ENCODE results near the gene CDH13.

DNA sequence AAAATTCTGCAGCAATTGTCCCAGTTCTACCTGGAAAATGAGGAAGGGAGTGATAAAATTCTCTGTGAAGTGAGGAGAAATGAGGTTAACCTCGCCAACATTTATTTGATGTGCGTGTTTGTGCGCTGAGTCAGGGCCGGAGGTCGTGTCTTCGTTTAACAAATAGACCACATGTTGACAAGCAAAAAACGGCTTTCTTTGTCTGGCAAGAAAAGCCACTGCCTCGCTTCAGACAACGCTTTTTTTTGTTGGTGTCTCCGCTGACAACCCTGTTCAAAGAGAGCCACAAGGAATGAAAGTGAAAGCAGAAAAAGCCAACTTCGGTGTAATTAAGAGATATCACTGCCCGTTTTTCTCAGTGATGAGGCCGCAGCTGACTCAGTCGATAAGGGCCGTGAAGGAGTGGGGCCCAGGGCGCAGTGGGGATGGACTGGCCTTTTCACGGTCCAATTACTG lies 510.6 kb downstream of the CDH13 start:
- TF ChIP-seq CTCF (IDR thresholded peaks at IDR 0.05) (no peak), EP300 (IDR thresholded peaks at IDR 0.05) (no peak), POLR2A (IDR thresholded peaks at IDR 0.05; ENCODE audit: low read depth) (no peak)

Measured in esophagus muscularis mucosa (tissue), 4 donors.